ENCODE results near the gene MRFAP1.

The MRFAP1 gene

GRCh38 chr4:6640292-6641163 is at the start of gene MRFAP1:
Gene MRFAP1, plus strand, starts transcription at chr4:6640685. Its CDS starts 178 bp downstream, at chr4:6640863.
- DNase-seq (ENCODE audit: low spot score): peak; percentile 95

GRCh38 chr4:6591313-6591712 is 49.2 kb upstream of the MRFAP1 start:
- peak; percentile 91 for DNase-seq (ENCODE audit: low spot score)

DNA sequence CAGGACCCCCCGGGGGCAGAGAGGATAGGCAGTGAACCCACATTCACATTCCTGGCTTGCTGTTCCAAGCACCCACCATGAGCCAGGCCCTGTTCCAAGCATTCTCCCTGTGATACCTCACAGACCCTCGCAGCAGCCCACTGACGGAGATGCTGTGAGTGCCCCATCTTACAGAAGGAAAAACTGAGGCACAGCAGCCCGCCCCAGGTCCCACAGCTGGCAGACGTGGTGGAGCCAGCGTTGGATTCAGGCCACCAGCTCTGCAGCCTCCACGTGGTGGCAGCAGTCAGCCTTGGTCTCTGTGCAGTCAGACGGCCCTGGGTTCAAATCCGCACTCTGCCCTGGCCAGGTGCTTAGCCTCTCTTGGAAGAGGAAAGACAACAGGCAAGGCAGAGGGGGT is 48.7 kb upstream of the MRFAP1 start:
- peak; percentile 23 for DNase-seq (ENCODE audit: low spot score)

DNA sequence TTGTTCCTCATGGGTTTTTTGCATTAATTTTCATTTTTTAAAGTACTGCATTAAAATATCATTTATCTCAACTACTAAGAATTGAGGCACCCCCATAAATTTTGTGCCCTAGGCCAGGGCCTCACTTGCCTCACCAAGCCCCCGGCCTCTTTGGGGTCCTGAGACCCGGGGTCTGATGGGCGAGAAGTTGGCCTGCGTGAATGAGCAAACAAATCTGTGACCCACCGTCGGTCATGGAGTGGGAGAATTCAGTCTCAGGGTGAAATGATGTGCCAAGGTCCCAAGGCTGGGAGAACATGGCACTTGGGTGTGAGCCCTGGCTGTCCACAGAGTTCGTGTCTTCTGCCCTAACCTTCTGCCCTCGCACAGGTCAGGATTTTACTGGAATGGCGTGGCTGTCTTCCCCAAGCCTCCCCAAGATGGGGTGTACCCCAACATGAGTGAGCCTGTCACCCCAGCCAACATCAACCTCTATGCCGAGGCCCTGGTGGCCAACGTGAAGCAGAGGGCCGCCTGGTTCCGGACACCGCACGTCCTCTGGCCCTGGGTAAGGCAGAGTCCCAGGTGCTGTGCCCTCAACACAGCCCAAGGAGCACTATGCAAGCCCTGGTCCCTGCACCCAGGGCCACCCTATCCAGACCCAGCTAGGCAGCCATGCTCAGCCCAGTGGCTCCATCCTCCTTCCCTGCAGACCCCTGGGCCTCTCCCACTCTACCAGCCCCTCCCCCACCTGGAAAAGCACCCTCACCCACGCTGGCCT is 47.5 kb upstream of the MRFAP1 start:
- no peak for DNase-seq (ENCODE audit: low spot score)

DNA sequence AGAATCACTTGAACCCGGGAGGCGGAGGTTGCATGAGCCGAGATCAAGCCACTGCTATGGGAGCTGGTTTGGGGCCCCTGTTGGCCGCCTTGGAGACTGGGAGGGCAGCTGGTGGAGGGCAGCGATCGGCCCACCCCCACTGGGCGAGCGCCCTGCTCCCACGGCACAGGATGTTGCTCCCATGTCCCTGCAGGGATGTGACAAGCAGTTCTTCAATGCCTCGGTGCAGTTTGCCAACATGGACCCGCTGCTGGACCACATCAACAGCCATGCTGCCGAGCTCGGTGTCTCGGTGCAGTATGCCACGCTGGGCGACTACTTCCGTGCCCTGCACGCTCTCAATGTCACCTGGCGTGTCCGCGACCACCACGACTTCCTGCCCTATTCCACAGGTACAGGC is 46.1 kb upstream of the MRFAP1 start:
- DNase-seq (ENCODE audit: low spot score): no peak

DNA sequence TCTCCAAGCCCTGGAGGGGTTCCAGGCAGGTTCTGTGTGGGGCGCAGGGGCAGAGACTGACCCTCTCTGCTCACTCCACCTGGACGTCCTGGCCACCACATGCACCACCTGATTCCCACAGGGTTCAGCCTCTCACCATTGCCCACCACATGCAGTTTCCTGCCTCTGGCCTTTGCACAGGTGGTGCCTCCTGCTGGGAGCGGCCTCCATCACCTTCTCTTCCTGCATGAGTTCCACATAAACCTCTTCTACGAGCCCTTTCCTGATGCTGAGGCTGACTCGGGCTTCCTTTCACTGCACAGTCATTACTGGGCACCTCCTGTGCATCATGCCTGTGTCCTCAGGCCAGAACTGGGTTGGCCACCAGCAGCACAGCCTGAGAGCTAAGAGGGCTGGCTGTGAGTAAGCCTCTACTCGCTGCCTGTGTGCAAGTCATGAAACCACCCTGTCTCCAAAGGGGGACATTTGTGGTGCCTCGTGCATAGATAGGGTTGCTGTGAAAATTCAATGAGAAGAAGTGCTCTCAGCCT is 45.6 kb upstream of the MRFAP1 start:
- no peak for DNase-seq (ENCODE audit: low spot score)

DNA sequence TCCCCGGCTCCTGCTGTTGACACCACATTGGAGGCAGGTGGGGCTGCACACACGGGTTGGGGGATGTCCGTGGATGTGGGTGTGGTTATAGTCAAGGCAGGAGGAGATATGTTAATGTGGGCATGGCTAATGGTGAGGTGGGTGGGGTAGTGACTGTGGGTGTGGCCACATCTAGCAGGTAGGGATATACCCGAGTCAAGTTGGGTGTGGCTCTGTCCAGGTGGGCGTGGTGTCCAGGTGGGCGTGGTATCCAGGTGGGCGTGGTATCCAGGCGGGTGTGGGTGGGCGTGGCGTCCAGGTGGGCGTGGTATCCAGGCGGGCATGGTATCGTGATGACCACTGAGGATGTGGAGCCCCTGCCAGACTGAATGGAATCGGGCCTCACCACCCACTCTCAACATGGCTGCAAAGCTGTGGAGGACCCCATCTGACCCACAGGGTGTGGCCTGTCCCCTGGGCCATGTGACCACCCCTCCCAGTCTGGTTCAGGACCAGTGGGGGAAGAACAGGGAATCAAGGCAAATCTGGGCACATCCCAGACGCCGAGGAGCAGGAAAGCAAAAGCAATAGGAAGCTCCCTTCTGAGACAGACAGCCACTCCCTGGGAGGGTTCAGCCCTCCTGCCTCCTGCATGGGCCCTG is 44.5 kb upstream of the MRFAP1 start:
- DNase-seq (ENCODE audit: low spot score): peak; percentile 91

GRCh38 chr4:6596948-6597347 is 43.5 kb upstream of the MRFAP1 start:
- no peak for DNase-seq (ENCODE audit: low spot score)

DNA sequence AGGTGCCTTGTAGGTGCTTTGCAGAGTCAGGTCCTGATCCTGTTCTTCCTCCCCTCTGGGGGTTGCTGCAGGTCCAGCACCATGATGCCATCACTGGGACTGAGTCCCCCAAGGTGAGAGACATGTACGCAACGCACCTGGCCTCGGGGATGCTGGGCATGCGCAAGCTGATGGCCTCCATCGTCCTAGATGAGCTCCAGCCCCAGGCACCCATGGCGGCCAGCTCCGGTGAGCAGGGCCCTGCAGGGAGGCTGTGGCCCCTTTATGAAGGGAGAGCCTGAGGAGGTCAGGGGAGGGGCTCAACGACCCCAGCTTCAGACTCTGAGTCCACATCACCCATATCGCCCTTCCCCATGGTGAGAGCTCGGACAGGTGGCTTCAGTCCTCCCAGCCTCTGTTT is 42.4 kb upstream of the MRFAP1 start:
- no peak for DNase-seq (ENCODE audit: low spot score)

DNA sequence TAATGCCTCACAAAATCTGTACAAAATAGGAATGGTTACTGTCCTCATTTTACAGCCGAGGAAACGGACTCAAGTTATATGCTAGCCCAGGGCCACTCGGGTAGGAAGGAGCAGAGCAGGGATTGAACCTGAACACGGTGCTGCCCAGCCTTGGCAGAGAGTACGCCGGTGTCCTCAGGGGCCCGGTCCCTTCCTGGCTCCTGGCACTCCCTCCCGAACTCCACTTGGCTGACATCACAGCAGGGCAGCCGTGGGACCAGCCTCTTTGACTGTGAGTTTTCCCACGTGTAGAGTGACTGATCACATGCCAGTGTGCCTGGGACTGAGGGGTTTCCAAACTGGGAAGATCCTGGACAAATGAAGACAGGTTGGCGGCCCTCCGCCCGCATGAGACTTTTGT is 41.8 kb upstream of the MRFAP1 start:
- DNase-seq (ENCODE audit: low spot score): no peak

DNA sequence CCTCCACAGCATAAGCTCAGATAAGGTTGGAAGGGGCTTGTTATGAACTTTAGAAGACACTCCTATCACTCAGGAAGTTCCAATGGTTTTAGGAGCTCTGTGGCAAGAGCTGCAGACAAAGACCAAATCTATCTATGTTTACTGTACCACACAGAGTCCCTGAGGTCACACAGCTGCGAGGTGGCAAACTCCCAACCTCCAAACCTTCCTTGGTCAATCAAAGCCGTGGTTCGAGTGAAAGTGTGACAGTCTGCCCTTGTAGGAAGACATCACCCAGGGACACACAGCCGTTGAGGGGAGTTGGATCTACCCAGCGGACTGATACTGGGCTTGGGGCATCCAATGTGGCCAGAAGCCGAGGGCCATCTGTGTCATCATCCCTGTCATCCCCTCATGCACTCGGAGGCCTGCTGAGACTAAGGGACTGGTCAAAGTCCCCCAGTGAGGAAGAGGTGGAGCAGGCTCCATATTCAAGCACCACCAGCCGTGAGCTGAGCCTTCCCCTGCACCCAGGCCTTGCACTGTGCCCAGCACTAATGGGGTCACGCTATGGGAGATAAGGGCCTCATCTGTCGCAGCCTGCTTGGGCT is 38.7 kb upstream of the MRFAP1 start:
- DNase-seq (ENCODE audit: low spot score): no peak

DNA sequence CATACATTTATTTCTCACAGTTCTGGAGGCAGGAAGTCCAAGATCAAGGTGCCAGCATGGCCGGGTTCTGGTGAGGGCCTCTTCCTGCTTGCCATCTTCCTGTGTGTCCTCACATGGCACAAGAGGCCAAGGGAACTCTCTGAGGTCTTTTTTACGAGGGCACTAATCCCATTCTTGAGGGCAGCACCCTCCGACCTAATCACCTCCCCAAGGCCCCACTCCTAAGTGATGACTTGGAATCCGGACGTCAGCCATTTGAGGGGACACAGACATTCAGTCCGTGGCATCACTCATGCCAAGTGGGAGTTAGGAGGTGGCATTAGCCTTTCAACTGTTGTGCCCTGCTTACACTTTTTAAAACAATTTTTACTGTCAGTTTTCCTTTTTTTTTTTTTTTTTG is 38.2 kb upstream of the MRFAP1 start:
- no peak for DNase-seq (ENCODE audit: low spot score)

DNA sequence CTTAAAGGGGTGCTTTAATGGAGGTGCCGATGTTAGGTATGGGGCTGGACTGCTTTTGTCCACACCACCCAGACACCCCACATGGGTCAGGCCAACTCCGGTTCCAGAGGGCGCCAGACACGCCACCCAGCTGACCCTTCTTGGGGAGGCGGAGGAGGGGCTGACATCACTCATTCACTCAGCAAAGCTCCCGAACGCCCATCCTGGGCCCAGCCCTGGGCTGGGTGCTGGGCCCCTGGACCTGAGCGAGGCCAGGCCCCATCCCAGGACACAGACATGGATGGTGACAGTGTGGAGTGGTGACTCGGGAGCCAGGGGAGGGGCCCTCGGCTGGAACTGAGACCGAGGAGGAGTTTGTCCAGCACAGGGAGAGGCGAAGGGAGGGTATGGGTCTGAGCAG is 37.4 kb upstream of the MRFAP1 start:
- DNase-seq (ENCODE audit: low spot score): no peak

- DNase-seq (ENCODE audit: low spot score): no peak
Measured at GRCh38 chr4:6605114-6605513, 35.4 kb upstream of the MRFAP1 start.

- no peak for DNase-seq (ENCODE audit: low spot score)
Measured at GRCh38 chr4:6605605-6606004, 34.9 kb upstream of the MRFAP1 start.

DNA sequence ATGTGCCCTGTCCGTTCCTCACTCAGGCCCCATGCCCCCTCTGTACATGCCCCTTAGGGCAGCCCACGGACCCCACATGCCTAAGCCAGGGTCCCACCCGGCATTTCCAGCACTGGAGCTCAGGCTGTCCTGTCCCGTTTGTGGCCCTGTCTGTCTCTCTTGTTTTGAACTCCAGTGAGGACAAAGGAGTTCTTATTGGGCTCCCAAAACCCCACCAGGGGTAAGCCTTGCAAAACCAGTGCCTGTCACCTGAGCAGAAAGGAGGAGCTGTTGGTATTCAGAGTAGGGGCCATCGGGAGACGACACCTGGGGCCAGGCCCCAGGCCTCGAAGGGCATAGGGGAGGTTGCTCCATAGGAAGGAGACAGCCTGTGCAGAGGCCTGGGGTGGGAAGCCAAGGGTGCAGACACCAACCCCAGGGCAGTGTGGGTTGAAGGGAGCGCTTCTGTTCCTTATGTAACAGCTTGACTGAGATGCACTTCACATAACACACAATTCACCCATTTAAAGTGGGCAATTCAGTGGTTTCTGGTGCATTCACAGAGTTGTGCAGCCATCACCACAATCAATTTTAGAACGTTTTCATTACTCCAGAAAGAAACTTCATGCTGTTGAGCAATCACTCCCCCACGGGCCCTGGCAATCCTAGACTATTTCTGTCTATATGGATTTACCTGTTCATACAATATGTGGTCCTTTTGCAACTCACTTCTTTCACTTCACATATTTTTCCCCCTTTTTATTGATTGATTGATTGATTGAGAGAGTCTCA is 33.8 kb upstream of the MRFAP1 start:
- DNase-seq (ENCODE audit: low spot score): no peak

DNA sequence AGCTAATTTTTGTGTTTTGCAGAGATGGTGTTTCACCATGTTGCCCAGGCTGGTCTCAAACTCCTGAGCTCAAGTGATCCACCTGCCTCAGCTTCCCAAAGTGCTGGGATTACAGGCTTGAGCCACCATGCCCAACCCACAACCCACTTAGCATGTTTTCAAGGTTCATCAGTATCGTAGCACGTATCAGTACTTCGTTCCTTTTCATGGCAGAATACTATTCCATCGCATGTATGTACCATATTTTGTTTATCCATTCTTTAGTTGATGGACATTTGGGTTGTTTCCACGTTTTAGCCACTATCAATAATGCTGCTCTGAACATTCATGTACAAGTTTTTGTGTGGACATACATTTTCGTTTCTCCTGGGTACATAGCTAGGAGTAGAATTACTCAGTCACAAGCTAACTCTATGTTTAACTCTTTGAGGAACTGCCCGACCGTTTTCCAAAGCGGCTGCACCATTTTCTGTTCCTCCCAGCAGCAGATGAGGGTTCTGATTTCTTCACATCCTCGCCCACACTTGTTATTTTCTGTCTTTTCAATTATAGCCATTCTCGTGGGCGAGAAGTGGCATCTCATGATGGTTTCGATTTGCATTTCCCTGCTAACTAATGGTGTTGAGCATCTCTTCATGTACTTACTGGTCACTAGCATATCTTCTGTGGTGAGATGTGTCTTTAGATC is 33.0 kb upstream of the MRFAP1 start:
- DNase-seq (ENCODE audit: low spot score): no peak

DNA sequence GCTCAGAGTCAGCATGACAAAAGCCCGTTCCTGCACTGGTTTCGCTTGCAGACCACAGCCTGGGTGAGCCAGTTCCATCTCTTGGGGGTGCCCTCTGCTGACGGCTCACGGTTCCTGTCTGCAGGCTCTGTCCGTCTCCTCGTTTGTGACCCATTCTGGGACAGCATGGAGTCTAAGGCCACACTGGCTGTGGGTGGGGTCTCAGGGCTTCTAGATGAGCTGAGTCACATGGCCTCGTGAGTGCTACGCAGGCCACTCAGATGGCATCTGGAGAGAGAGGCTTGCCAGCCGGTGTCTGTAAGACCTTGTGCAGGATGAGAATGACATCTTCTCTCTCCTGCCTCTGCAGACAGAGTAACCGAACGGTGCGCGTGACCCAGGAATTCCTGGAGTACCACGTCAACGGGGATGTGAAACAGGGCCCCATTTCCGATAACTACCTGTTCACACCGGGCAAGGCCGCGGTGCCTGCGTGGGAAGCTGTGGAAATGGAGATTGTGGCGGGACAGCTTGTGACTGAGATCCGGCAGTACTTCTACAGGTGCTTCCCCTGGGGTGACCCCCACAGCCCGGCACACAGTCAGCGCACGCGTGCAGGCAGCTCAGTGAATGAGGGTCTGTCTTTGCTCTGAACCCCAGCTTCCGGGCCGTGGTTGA is 31.6 kb upstream of the MRFAP1 start:
- DNase-seq (ENCODE audit: low spot score): no peak

GRCh38 chr4:6609415-6610079 is 30.9 kb upstream of the MRFAP1 start:
- DNase-seq (ENCODE audit: low spot score): no peak
